ENCODE measurements around the gene TNFSF15. TPM values are rescaled to one million over a fixed set of nuclear protein-coding genes. Genes with fewer than 3 reads are reported as not detected.

TNFSF15 gene
- total RNA-seq, 1 donor from 2014 or later = 8.5 TPM

DNA sequence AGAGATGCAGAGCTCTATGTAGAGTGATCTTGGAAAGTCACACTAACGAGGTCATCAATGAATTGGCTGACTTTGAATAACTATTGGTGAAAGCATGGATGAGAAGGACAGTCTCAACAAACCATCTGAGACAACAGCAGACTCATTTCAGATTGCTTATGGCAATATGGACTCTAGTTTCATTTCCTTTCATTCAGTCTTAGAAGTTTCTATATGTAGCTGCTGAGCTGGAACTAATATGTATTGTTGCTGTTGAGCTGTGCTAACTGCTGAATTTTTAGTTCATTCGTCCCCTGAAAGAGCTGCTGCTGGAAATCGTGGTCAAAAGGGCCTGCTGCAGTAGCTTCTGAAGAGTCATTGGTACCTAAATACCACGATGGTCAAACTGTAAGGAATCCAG is 31.3 kb downstream of the TNFSF15 start:
- no peak overlapping the region for H3K4me3 ChIP-seq
- no peak for TF ChIP-seq CTCF (IDR thresholded peaks at IDR 0.05)
- intact Hi-C loops (cut with DNase I) = no loop called here

DNA sequence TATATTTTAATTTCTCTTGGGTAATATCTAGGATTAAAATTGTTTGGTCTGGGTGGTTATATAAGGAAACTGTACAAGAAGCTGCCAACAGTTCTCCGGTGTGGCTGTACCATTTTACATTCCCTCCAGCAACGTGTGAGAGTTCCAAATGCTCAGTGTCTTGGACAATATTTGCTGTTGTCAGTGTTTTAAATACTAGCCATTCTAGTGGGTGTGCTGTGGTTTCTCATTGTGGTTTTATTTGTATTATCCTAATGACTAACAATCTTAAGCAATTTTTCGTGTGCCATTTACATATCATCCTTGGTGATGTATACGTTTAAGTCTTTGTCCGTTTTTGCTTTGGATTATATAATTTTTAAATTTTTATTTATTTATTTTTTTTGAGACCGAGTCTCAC is 34.0 kb downstream of the TNFSF15 start:
- no peak overlapping the region for H3K4me3 ChIP-seq
- no peak overlapping the region for H3K27ac ChIP-seq
- ATAC-seq (no peak), DNase-seq (no peak)
- H3K36me3 ChIP-seq = no peaks in the 10 kb centered on the region
- intact Hi-C loops (cut with DNase I) = no loop called here
- no peak for TF ChIP-seq CTCF (IDR thresholded peaks at IDR 0.05)
- H3K9me3 ChIP-seq = no peaks in the 10 kb centered on the region
- H3K27me3 ChIP-seq = no peaks in the 10 kb centered on the region
- H3K4me1 ChIP-seq = no peaks in the 10 kb centered on the region

More for the DNA sequence above, 31.3 kb downstream of the TNFSF15 start:
- DNase-seq (no peak), ATAC-seq (no peak)
- Histone ChIP-seq H3K4me1 (no peaks in the 10 kb centered on the region), H3K36me3 (no peaks in the 10 kb centered on the region), H3K27ac (no peak overlapping the region), H3K9me3 (no peaks in the 10 kb centered on the region), H3K27me3 (no peaks in the 10 kb centered on the region)

GRCh38 chr9:114770991-114771390 is 34.8 kb downstream of the TNFSF15 start:
- intact Hi-C loops (cut with DNase I) = no loop called here
- ATAC-seq (no peak), DNase-seq (no peak)
- H3K27me3 ChIP-seq = no peaks in the 10 kb centered on the region
- no peaks in the 10 kb centered on the region for H3K4me1 ChIP-seq
- H3K27ac ChIP-seq = no peak overlapping the region
- no peaks in the 10 kb centered on the region for H3K9me3 ChIP-seq
- H3K36me3 ChIP-seq = no peaks in the 10 kb centered on the region
- no peak for TF ChIP-seq CTCF (IDR thresholded peaks at IDR 0.05)
- no peak overlapping the region for H3K4me3 ChIP-seq

DNA sequence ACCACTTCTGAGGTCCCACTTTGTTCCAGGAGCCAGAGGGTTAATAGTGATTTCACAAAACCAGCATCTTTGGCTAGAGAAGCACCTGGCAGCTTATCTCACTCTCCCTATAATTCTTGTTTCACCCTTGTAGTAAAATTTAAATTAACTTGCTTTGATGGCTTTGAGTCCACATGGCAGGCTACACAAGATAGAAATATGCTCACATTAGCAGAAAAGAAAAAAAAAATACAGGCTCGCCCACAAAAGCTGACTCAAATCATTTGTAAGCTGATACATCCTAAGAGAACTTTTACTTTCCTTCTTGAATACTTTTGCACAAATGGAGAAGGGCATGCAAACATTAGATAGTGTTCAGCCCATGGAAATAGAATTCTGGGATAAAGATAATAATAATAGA is 36.2 kb downstream of the TNFSF15 start:
- no peaks in the 10 kb centered on the region for H3K9me3 ChIP-seq
- DNase-seq (no peak), ATAC-seq (no peak)

GRCh38 chr9:114763220-114763619 is 42.6 kb downstream of the TNFSF15 start:
- Histone ChIP-seq H3K27me3 (no peaks in the 10 kb centered on the region), H3K9me3 (no peaks in the 10 kb centered on the region), H3K4me1 (no peaks in the 10 kb centered on the region), H3K36me3 (no peaks in the 10 kb centered on the region), H3K4me3 (no peak overlapping the region), H3K27ac (no peak overlapping the region)
- DNase-seq = no peak
- TF ChIP-seq CTCF (IDR thresholded peaks at IDR 0.05) = no peak
- intact Hi-C loops (cut with DNase I) = no loop called here
- ATAC-seq = no peak

More for the DNA sequence above, 36.2 kb downstream of the TNFSF15 start:
- no peak overlapping the region for H3K4me3 ChIP-seq
- H3K36me3 ChIP-seq = no peaks in the 10 kb centered on the region
- H3K27me3 ChIP-seq = no peaks in the 10 kb centered on the region
- intact Hi-C loops (cut with DNase I) = no loop called here
- H3K27ac ChIP-seq = no peak overlapping the region
- no peaks in the 10 kb centered on the region for H3K4me1 ChIP-seq
- TF ChIP-seq CTCF (IDR thresholded peaks at IDR 0.05) = no peak

GRCh38 chr9:114761523-114761922 is 44.3 kb downstream of the TNFSF15 start:
- no peaks in the 10 kb centered on the region for H3K27me3 ChIP-seq
- no peaks in the 10 kb centered on the region for H3K36me3 ChIP-seq
- H3K27ac ChIP-seq = no peak overlapping the region
- no peaks in the 10 kb centered on the region for H3K4me1 ChIP-seq
- no peak for ATAC-seq
- intact Hi-C loops (cut with DNase I) = no loop called here
- TF ChIP-seq CTCF (IDR thresholded peaks at IDR 0.05) = no peak
- no peak for DNase-seq
- H3K9me3 ChIP-seq = no peaks in the 10 kb centered on the region
- H3K4me3 ChIP-seq = no peak overlapping the region
